Mesenchymal stem cell (in vitro differentiated cells and primary cell): ENCODE measurements around the gene SP8.

Experiments
- DNase-seq: peaks from one replicate; pipeline ENCODE4 v3.0.0-alpha.2; 2013
- H2AFZ ChIP-seq: one replicate; pipeline ENCODE4 v1.6.1; 2013; ENCODE audit warnings: low read depth, mild to moderate bottlenecking, control low read depth, inconsistent platforms, low read length, moderate library complexity
- H2AK5ac ChIP-seq: 2 replicates; pipeline ENCODE4 v1.6.1; 2013; ENCODE audit warnings: low read length, moderate library complexity, mild to moderate bottlenecking, inconsistent platforms; ENCODE audit not compliant: severe bottlenecking
- H2BK120ac ChIP-seq: one replicate; pipeline ENCODE4 v1.6.1; 2013; ENCODE audit warnings: low read depth, mild to moderate bottlenecking, inconsistent platforms, low read length, moderate library complexity
- H2BK12ac ChIP-seq, 2 experiments: one replicate each; pipeline ENCODE4 v1.6.1; 2013; ENCODE audit warnings: inconsistent platforms in 2 of 2, low read length in 2 of 2, mild to moderate bottlenecking in 2 of 2, moderate library complexity in 2 of 2, control low read depth in 1 of 2
- H2BK15ac ChIP-seq: one replicate; pipeline ENCODE4 v1.6.1; 2013; ENCODE audit warnings: mild to moderate bottlenecking, low read depth, inconsistent platforms; ENCODE audit not compliant: poor library complexity, severe bottlenecking
- H2BK5ac ChIP-seq: 2 replicates; pipeline ENCODE4 v1.6.1; 2013; ENCODE audit warnings: low read depth, mild to moderate bottlenecking, low read length, control low read depth, inconsistent platforms; ENCODE audit not compliant: poor library complexity, severe bottlenecking
- H3K14ac ChIP-seq, 2 experiments: one replicate each; pipeline ENCODE4 v1.6.1; 2013; ENCODE audit warnings: inconsistent platforms in 2 of 2, low read length in 2 of 2, control low read depth in 1 of 2, mild to moderate bottlenecking in 1 of 2, moderate library complexity in 1 of 2
- H3K18ac ChIP-seq, 2 experiments: one replicate each; pipeline ENCODE4 v1.6.1; 2013; ENCODE audit warnings: inconsistent platforms in 2 of 2, low read length in 2 of 2, control low read depth in 1 of 2, low read depth in 1 of 2, mild to moderate bottlenecking in 1 of 2
- H3K23ac ChIP-seq, 2 experiments: one replicate each; pipeline ENCODE4 v1.6.1; 2013; ENCODE audit warnings: inconsistent platforms in 2 of 2, low read length in 2 of 2, mild to moderate bottlenecking in 2 of 2, moderate library complexity in 2 of 2, control low read depth in 1 of 2
- H3K27ac ChIP-seq: 2 replicates; pipeline ENCODE4 v1.5.1; 2013; ENCODE audit warnings: mild to moderate bottlenecking, moderate library complexity, low read length, control low read depth, inconsistent platforms; ENCODE audit not compliant: poor library complexity, severe bottlenecking
- H3K27me3 ChIP-seq, 2 experiments: 2 replicates each; pipeline versions ENCODE4 v1.6.1 to v1.7.0; 2013; ENCODE audit warnings: low read length in 2 of 2, mild to moderate bottlenecking in 2 of 2, moderate library complexity in 2 of 2, control low read depth in 1 of 2, inconsistent platforms in 1 of 2; ENCODE audit not compliant: control insufficient read depth in 1 of 2, insufficient read depth in 1 of 2
- H3K36me3 ChIP-seq, 2 experiments: 2 replicates each; pipeline versions ENCODE4 v1.6.1 to v1.7.0; 2013; ENCODE audit warnings: low read length in 2 of 2, control low read depth in 1 of 2, inconsistent platforms in 1 of 2, low read depth in 1 of 2, mild to moderate bottlenecking in 1 of 2; ENCODE audit not compliant: insufficient read depth in 2 of 2, control insufficient read depth in 1 of 2
- H3K4ac ChIP-seq, 2 experiments: one replicate each; pipeline ENCODE4 v1.6.1; 2013; ENCODE audit warnings: inconsistent platforms in 2 of 2, low read length in 2 of 2, mild to moderate bottlenecking in 2 of 2, moderate library complexity in 2 of 2, control low read depth in 1 of 2, low read depth in 1 of 2
- H3K4me1 ChIP-seq: 2 replicates; pipeline ENCODE4 v1.6.1; 2013; ENCODE audit warnings: low read depth, low read length, control low read depth; ENCODE audit not compliant: control insufficient read depth, insufficient read depth
- H3K4me2 ChIP-seq: 2 replicates; pipeline ENCODE4 v1.6.1; 2013; ENCODE audit warnings: low read length, mild to moderate bottlenecking, inconsistent platforms; ENCODE audit not compliant: poor library complexity, severe bottlenecking
- H3K4me3 ChIP-seq, 2 experiments: 2 replicates each; pipeline versions ENCODE4 v1.5.1 to v1.7.0; 2013; ENCODE audit warnings: low read length in 2 of 2, mild to moderate bottlenecking in 2 of 2, control low read depth in 1 of 2, low read depth in 1 of 2; ENCODE audit not compliant: insufficient read depth in 1 of 2
- H3K79me1 ChIP-seq: replicated peaks from 2 replicates; pipeline ENCODE4 v1.6.1; 2013; ENCODE audit warnings: mild to moderate bottlenecking, control low read depth, low read length, inconsistent platforms; ENCODE audit not compliant: poor library complexity, severe bottlenecking
- H3K9ac ChIP-seq: 2 replicates; pipeline ENCODE4 v1.7.0; 2013; ENCODE audit warnings: mild to moderate bottlenecking, low read length, moderate library complexity
- H3K9me3 ChIP-seq: 2 replicates; pipeline ENCODE4 v1.7.0; 2013; ENCODE audit warnings: mild to moderate bottlenecking, low read length; ENCODE audit not compliant: control insufficient read depth
- H4K8ac ChIP-seq: one replicate; pipeline ENCODE4 v1.6.1; 2013; ENCODE audit warnings: inconsistent platforms, mild to moderate bottlenecking, low read length, moderate library complexity
- H4K91ac ChIP-seq: one replicate; pipeline ENCODE4 v1.6.1; 2013; ENCODE audit warnings: mild to moderate bottlenecking, low read length, inconsistent platforms
- WGBS: methylation state at CpG from one replicate; pipeline ENCODE4 v1.1.7; 2013; ENCODE audit warnings: mixed read lengths; 5-methylcytosine and 5-hydroxymethylcytosine counted together

The SP8 gene

GRCh38 chr7:20795361-20795760 is 8.7 kb upstream of the SP8 start:
- WGBS: 26% methylated on average over 8 of the region's 10 CpGs
- no peak overlapping the region for H3K4ac ChIP-seq
- H2BK5ac ChIP-seq: no peak overlapping the region
- peaks cover 3% of the 10 kb centered on the region for H3K9me3 ChIP-seq
- H4K8ac ChIP-seq: no peak overlapping the region
- no peak overlapping the region for H4K91ac ChIP-seq
- H3K4me3 ChIP-seq: no peak overlapping the region
- H3K9ac ChIP-seq: no peak overlapping the region
- no peak overlapping the region for H2BK120ac ChIP-seq
- peaks cover 19% of the 10 kb centered on the region for H3K4me1 ChIP-seq
- H3K23ac ChIP-seq: no peak overlapping the region
- H3K14ac ChIP-seq: no peak overlapping the region
- no peak overlapping the region for H2BK15ac ChIP-seq
- no peak overlapping the region for H2BK12ac ChIP-seq
- H3K4me2 ChIP-seq: no peak overlapping the region
- DNase-seq: no peak
- no peak overlapping the region for H2AFZ ChIP-seq
- H3K79me1 ChIP-seq: no peaks in the 10 kb centered on the region
- no peak overlapping the region for H2AK5ac ChIP-seq
- no peaks in the 10 kb centered on the region for H3K36me3 ChIP-seq
- peaks cover 77 to 90% of the 10 kb centered on the region in 2 experiments for H3K27me3 ChIP-seq
- H3K18ac ChIP-seq: no peak overlapping the region
- no peak overlapping the region for H3K27ac ChIP-seq

- Histone ChIP-seq H2BK15ac (no peak overlapping the region), H3K9ac (no peak overlapping the region), H3K9me3 (peaks cover 3% of the 10 kb centered on the region), H3K36me3 (no peaks in the 10 kb centered on the region), H3K27ac (no peak overlapping the region), H3K79me1 (no peaks in the 10 kb centered on the region), H3K4me1 (peaks cover 19% of the 10 kb centered on the region), H3K23ac (no peak overlapping the region), H4K91ac (no peak overlapping the region), H3K27me3 (peaks cover 84 to 90% of the 10 kb centered on the region in 2 experiments), H3K4ac (no peak overlapping the region), H2AFZ (no peak overlapping the region), H3K4me2 (no peak overlapping the region), H2AK5ac (no peak overlapping the region), H2BK120ac (no peak overlapping the region), H3K18ac (no peak overlapping the region), H3K4me3 (no peak overlapping the region), H2BK12ac (no peak overlapping the region), H4K8ac (no peak overlapping the region), H3K14ac (no peak overlapping the region), H2BK5ac (no peak overlapping the region)
- WGBS: under 1% methylated on average over 11 of the region's 13 CpGs
- no peak for DNase-seq
Measured at GRCh38 chr7:20794676-20795075, 8.0 kb upstream of the SP8 start.

- H3K79me1 ChIP-seq: no peaks in the 10 kb centered on the region
- no peak overlapping the region for H2AFZ ChIP-seq
- H2BK12ac ChIP-seq: no peak overlapping the region
- H3K18ac ChIP-seq: no peak overlapping the region
- H3K36me3 ChIP-seq: no peaks in the 10 kb centered on the region
- no peak overlapping the region for H2BK15ac ChIP-seq
- no peak overlapping the region for H4K91ac ChIP-seq
- H3K4me2 ChIP-seq: no peak overlapping the region
- H3K9ac ChIP-seq: no peak overlapping the region
- H3K4me3 ChIP-seq: no peak overlapping the region
- peaks cover 3% of the 10 kb centered on the region for H3K9me3 ChIP-seq
- H3K4ac ChIP-seq: no peak overlapping the region
- no peak for DNase-seq
- H4K8ac ChIP-seq: no peak overlapping the region
- H3K27me3 ChIP-seq: peaks cover 89 to 93% of the 10 kb centered on the region in 2 experiments
- H2BK120ac ChIP-seq: no peak overlapping the region
- H3K14ac ChIP-seq: no peak overlapping the region
- H3K23ac ChIP-seq: no peak overlapping the region
- H2BK5ac ChIP-seq: no peak overlapping the region
- no peak overlapping the region for H2AK5ac ChIP-seq
- WGBS: 2% methylated on average over 9 of the region's 15 CpGs
- peaks cover 17% of the 10 kb centered on the region for H3K4me1 ChIP-seq
- H3K27ac ChIP-seq: no peak overlapping the region
Measured at GRCh38 chr7:20793694-20794394, 7.2 kb upstream of the SP8 start.

- Histone ChIP-seq H2AFZ (no peak overlapping the region), H3K4me2 (no peak overlapping the region), H3K14ac (no peak overlapping the region), H3K79me1 (no peaks in the 10 kb centered on the region), H2BK12ac (no peak overlapping the region), H3K4me1 (peaks cover 11% of the 10 kb centered on the region), H3K27me3 (peaks cover 92 to 96% of the 10 kb centered on the region in 2 experiments), H2BK5ac (no peak overlapping the region), H3K23ac (no peak overlapping the region), H2AK5ac (no peak overlapping the region), H3K18ac (no peak overlapping the region), H3K4ac (no peak overlapping the region), H2BK120ac (no peak overlapping the region), H2BK15ac (no peak overlapping the region), H4K8ac (no peak overlapping the region), H3K9me3 (peaks cover 3% of the 10 kb centered on the region), H4K91ac (no peak overlapping the region), H3K4me3 (no peak overlapping the region), H3K9ac (no peak overlapping the region), H3K27ac (no peak overlapping the region), H3K36me3 (no peaks in the 10 kb centered on the region)
- DNase-seq: no peak
- 10% methylated on average over 15 of the region's 15 CpGs for WGBS
Measured at GRCh38 chr7:20793248-20793647, 6.6 kb upstream of the SP8 start.
